ENCODE results near the gene RAB31.
"Not testable (repeated sequence)": the region's sequence is repeated elsewhere in the genome, so short reads cannot be mapped to it uniquely, and the experiment has no call there.

Gene RAB31

GRCh38 chr18:9839211-9839610 lies 131.1 kb downstream of the RAB31 start:
- no peak for DNase-seq (ENCODE audit: low spot score)

GRCh38 chr18:9839853-9840252 lies 131.8 kb downstream of the RAB31 start:
- DNase-seq (ENCODE audit: low spot score), result peak; percentile 46

- DNase-seq (ENCODE audit: low spot score), result no peak
Measured at GRCh38 chr18:9841752-9842151, 133.7 kb downstream of the RAB31 start.

- DNase-seq (ENCODE audit: low spot score), result no peak
Measured at GRCh38 chr18:9842448-9842847, 134.3 kb downstream of the RAB31 start.

- no peak for DNase-seq (ENCODE audit: low spot score)
Measured at GRCh38 chr18:9845256-9845655, 137.2 kb downstream of the RAB31 start.

- no peak for DNase-seq (ENCODE audit: low spot score)
Measured at GRCh38 chr18:9846162-9846925, 138.2 kb downstream of the RAB31 start.

GRCh38 chr18:9848170-9848879 lies 140.2 kb downstream of the RAB31 start:
- no peak for DNase-seq (ENCODE audit: low spot score)

GRCh38 chr18:9849407-9850283 lies 141.5 kb downstream of the RAB31 start:
- peak; percentile 28 for DNase-seq (ENCODE audit: low spot score)

GRCh38 chr18:9850309-9850708 lies 142.2 kb downstream of the RAB31 start:
- DNase-seq (ENCODE audit: low spot score), result no peak

GRCh38 chr18:9851511-9851910 lies 143.4 kb downstream of the RAB31 start:
- DNase-seq (ENCODE audit: low spot score), result no peak

- DNase-seq (ENCODE audit: low spot score), result no peak
Measured at GRCh38 chr18:9852266-9853081, 144.4 kb downstream of the RAB31 start.

- no peak for DNase-seq (ENCODE audit: low spot score)
Measured at GRCh38 chr18:9854801-9855676, 146.9 kb downstream of the RAB31 start.

GRCh38 chr18:9855681-9856080 lies 147.6 kb downstream of the RAB31 start:
- DNase-seq (ENCODE audit: low spot score), result no peak

- no peak for DNase-seq (ENCODE audit: low spot score)
Measured at GRCh38 chr18:9856092-9856491, 148.0 kb downstream of the RAB31 start.

- not testable (repeated sequence) for DNase-seq (ENCODE audit: low spot score)
Measured at GRCh38 chr18:9857479-9857998, 149.4 kb downstream of the RAB31 start.

GRCh38 chr18:9858642-9859041 lies 150.5 kb downstream of the RAB31 start:
- DNase-seq (ENCODE audit: low spot score), result no peak

GRCh38 chr18:9859232-9859631 lies 151.1 kb downstream of the RAB31 start:
- no peak for DNase-seq (ENCODE audit: low spot score)

GRCh38 chr18:9860682-9861081 lies 152.6 kb downstream of the RAB31 start:
- no peak for DNase-seq (ENCODE audit: low spot score)

- no peak for DNase-seq (ENCODE audit: low spot score)
Measured at GRCh38 chr18:9861157-9861556, 153.1 kb downstream of the RAB31 start.

GRCh38 chr18:9861933-9862332 lies 153.8 kb downstream of the RAB31 start:
- DNase-seq (ENCODE audit: low spot score), result no peak

All from iPS-NIHi11 (cell line).